Activated naive CD4-positive, alpha-beta T cell treated with anti-CD3 and anti-CD28 coated beads, Interleukin-2, amount 50 U/mL, for 24 hours (primary cell): ENCODE data around the gene RICTOR.

Source experiments
- H3K27ac Mint-ChIP-seq: one replicate; pipeline ENCODE4 v1.8.0; 2021; ENCODE audit warnings: mild to moderate bottlenecking, mixed read lengths
- H3K27me3 Mint-ChIP-seq: one replicate; pipeline ENCODE4 v1.8.0; 2021; ENCODE audit warnings: mixed read lengths
- H3K36me3 Mint-ChIP-seq: one replicate; pipeline ENCODE4 v1.8.0; 2021; ENCODE audit warnings: mixed read lengths
- H3K4me1 Mint-ChIP-seq: one replicate; pipeline ENCODE4 v1.8.0; 2021; ENCODE audit warnings: mixed read lengths
- H3K4me3 Mint-ChIP-seq: one replicate; pipeline ENCODE4 v1.8.0; 2021; ENCODE audit warnings: mild to moderate bottlenecking, mixed read lengths
- H3K9me3 Mint-ChIP-seq: one replicate; pipeline ENCODE4 v1.8.0; 2021; ENCODE audit warnings: mixed read lengths

Gene RICTOR

GRCh38 chr5:39104221-39104620 is 30.0 kb upstream of the RICTOR start:
- peak overlapping the region; percentile 79 for H3K27ac Mint-ChIP-seq
- H3K4me1 Mint-ChIP-seq, result peaks cover 53% of the 10 kb centered on the region
- H3K4me3 Mint-ChIP-seq, result no peak overlapping the region
- H3K9me3 Mint-ChIP-seq, result no peaks in the 10 kb centered on the region
- no peaks in the 10 kb centered on the region for H3K27me3 Mint-ChIP-seq
- peaks cover 22% of the 10 kb centered on the region for H3K36me3 Mint-ChIP-seq

- peak overlapping the region; percentile 71 for H3K27ac Mint-ChIP-seq
- H3K4me1 Mint-ChIP-seq, result peaks cover 53% of the 10 kb centered on the region
- H3K4me3 Mint-ChIP-seq, result no peak overlapping the region
- H3K9me3 Mint-ChIP-seq, result no peaks in the 10 kb centered on the region
- peaks cover 21% of the 10 kb centered on the region for H3K36me3 Mint-ChIP-seq
- H3K27me3 Mint-ChIP-seq, result no peaks in the 10 kb centered on the region
Observed at GRCh38 chr5:39102684-39103155, 28.5 kb upstream of the RICTOR start.

DNA sequence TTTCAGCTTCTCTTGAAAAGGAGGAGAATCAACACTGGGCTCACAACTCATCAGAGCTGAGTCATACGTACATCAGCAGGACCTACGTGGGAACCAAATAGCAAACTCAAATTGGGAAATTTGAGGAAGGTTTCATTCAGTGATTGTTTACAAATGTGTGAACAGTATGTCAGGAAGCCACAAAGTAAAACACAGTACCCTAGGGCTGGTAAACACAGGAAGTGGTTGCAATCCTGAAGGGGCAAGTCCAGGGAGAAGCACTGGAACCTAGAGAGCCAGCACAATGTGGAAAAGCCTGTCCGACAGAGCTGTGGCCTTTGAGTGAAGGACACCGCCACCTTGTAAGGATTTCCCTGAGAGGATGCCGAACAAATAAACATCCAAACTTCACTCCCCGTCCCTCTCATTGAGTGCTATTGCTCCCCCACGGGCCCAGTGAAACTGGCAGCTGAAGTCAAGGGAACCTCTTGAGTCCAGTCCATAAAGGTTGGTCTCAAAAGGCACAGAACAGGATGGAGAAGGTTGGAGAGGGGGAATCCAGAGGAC is 26.7 kb upstream of the RICTOR start:
- no peaks in the 10 kb centered on the region for H3K27me3 Mint-ChIP-seq
- peak overlapping the region; percentile 56 for H3K27ac Mint-ChIP-seq
- no peaks in the 10 kb centered on the region for H3K9me3 Mint-ChIP-seq
- peaks cover 18% of the 10 kb centered on the region for H3K36me3 Mint-ChIP-seq
- H3K4me3 Mint-ChIP-seq, result no peak overlapping the region
- peaks cover 53% of the 10 kb centered on the region for H3K4me1 Mint-ChIP-seq

DNA sequence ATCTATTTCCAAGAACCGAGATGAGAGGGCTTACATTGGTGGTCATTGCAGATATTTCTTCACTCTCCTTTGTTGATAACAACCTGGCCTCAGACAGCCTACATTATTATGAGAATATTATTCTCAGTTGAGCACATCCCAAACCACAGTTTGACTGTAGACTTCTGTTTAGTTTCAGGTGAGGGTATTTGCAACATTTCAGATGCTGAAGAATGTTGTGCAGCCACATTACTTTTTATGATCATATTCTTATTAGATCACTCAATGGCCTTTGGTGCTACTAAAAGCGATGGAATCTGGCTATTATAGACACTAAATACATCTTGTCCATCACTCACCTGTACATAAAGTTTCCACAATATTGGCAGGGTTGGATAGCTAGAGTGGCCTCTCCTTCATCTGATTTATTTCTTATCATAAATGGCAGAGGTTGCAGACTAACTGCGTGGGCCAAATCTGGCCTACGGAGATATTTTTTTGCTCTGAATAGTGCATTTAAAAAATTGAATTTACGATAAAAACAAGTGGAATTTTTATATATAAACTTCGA is 26.2 kb upstream of the RICTOR start:
- no peaks in the 10 kb centered on the region for H3K27me3 Mint-ChIP-seq
- peaks cover 18% of the 10 kb centered on the region for H3K36me3 Mint-ChIP-seq
- peaks cover 53% of the 10 kb centered on the region for H3K4me1 Mint-ChIP-seq
- H3K4me3 Mint-ChIP-seq, result no peak overlapping the region
- no peaks in the 10 kb centered on the region for H3K9me3 Mint-ChIP-seq
- peak overlapping the region; percentile 14 for H3K27ac Mint-ChIP-seq

DNA sequence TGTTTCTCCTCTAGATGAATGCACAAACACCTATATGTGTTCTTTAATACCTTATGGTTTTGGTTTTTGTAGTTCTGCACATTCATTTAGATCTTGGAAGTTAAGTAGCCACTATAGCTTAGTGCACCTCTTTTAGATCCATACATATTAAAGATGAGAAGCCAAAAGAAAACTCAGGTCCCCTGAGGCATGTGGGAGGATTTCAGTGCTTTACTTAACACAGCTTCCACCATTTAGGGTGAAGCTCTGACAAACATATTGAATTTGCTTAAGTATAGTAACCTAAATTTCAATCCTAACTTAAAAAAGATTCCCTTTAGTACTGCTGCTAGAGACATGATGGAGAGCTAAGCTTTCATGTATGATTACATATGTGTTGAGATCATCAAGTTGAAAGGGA is 25.6 kb upstream of the RICTOR start:
- H3K36me3 Mint-ChIP-seq, result peaks cover 18% of the 10 kb centered on the region

GRCh38 chr5:39093352-39093751 is 19.2 kb upstream of the RICTOR start:
- Mint-ChIP-seq H3K4me3 (no peak overlapping the region), H3K36me3 (no peaks in the 10 kb centered on the region), H3K9me3 (peaks cover 6% of the 10 kb centered on the region)

More for the DNA sequence above, 25.6 kb upstream of the RICTOR start:
- Mint-ChIP-seq H3K27me3 (no peaks in the 10 kb centered on the region), H3K4me1 (peaks cover 53% of the 10 kb centered on the region), H3K27ac (peak overlapping the region; percentile 26), H3K4me3 (peak overlapping the region; percentile 19), H3K9me3 (no peaks in the 10 kb centered on the region)

DNA sequence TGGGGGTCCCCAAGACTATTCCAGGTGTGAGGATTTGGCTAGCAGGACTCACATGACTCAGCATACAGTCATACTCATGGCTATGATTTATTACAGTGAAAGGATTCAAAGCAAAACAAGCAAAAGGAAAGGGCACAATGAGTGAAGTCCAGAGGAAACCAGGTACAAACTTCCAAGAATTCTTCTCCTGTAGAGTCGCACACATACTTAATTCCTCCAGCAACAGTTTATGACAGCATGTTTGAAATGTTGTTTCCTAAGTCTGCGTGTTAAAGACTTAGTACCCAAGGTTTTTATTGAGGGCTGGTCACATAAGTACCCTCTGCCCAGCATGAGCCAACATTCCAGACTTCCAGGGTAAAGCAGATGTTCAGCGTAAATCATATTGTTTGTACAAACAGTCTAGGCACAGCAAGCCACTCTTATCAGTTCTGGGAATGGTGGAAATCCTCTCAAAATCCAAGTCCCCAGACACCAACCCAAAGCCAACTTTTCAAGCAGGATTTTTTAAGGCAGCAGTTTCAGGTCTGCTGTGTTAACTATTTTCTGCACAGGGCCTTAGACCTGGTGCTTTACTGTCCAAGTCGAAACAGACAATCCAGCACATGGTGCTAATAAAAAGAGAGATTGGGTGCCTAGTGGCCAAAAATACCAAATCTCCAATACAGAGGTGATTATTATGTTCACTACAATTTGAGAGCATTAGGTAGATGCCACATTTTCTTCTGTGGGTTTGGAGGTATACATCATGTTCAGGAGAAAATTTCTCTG is 18.6 kb upstream of the RICTOR start:
- Mint-ChIP-seq H3K4me1 (no peaks in the 10 kb centered on the region), H3K9me3 (peaks cover 6% of the 10 kb centered on the region), H3K27ac (no peak overlapping the region), H3K36me3 (no peaks in the 10 kb centered on the region), H3K4me3 (no peak overlapping the region), H3K27me3 (peaks cover 5% of the 10 kb centered on the region)

More at GRCh38 chr5:39093352-39093751, 19.2 kb upstream of the RICTOR start:
- H3K27me3 Mint-ChIP-seq, result peaks cover 5% of the 10 kb centered on the region
- no peaks in the 10 kb centered on the region for H3K4me1 Mint-ChIP-seq
- no peak overlapping the region for H3K27ac Mint-ChIP-seq

GRCh38 chr5:39091940-39092580 is 17.9 kb upstream of the RICTOR start:
- H3K27me3 Mint-ChIP-seq, result peaks cover 5% of the 10 kb centered on the region
- peaks cover 6% of the 10 kb centered on the region for H3K9me3 Mint-ChIP-seq

DNA sequence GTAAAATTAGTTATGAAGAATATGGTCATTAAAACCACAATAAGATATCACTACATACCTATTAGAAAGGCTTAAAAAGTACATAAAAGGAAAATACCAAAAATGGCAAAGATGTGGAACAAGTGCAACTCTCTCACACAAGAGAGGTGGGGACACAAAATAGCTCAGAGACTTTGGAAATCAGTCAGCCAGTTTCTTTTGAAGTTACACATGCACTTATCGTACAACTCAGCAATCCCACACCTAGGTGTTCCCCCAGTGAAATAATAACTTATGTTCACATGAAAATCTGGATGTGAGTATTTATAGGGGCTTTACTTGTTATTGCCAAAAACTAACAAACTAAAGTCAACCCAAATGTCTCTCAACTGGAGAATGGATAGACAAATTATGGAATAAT is 9.8 kb upstream of the RICTOR start:
- Mint-ChIP-seq H3K9me3 (no peaks in the 10 kb centered on the region), H3K4me3 (no peak overlapping the region), H3K27me3 (peaks cover 23% of the 10 kb centered on the region), H3K36me3 (peaks cover 2% of the 10 kb centered on the region), H3K27ac (no peak overlapping the region), H3K4me1 (peaks cover 10% of the 10 kb centered on the region)

More at GRCh38 chr5:39091940-39092580, 17.9 kb upstream of the RICTOR start:
- Mint-ChIP-seq H3K4me3 (no peak overlapping the region), H3K27ac (no peak overlapping the region), H3K36me3 (no peaks in the 10 kb centered on the region), H3K4me1 (no peaks in the 10 kb centered on the region)

- peaks cover 10% of the 10 kb centered on the region for H3K4me1 Mint-ChIP-seq
- no peaks in the 10 kb centered on the region for H3K9me3 Mint-ChIP-seq
- peaks cover 2% of the 10 kb centered on the region for H3K36me3 Mint-ChIP-seq
- H3K27me3 Mint-ChIP-seq, result peaks cover 26% of the 10 kb centered on the region
- H3K27ac Mint-ChIP-seq, result no peak overlapping the region
- no peak overlapping the region for H3K4me3 Mint-ChIP-seq
Observed at GRCh38 chr5:39082995-39083394, 8.8 kb upstream of the RICTOR start.

GRCh38 chr5:39080597-39081204 is 6.5 kb upstream of the RICTOR start:
- peaks cover 33% of the 10 kb centered on the region for H3K27me3 Mint-ChIP-seq
- H3K4me1 Mint-ChIP-seq, result peaks cover 24% of the 10 kb centered on the region
- H3K9me3 Mint-ChIP-seq, result no peaks in the 10 kb centered on the region
- H3K4me3 Mint-ChIP-seq, result no peak overlapping the region
- H3K36me3 Mint-ChIP-seq, result no peaks in the 10 kb centered on the region
- H3K27ac Mint-ChIP-seq, result no peak overlapping the region

DNA sequence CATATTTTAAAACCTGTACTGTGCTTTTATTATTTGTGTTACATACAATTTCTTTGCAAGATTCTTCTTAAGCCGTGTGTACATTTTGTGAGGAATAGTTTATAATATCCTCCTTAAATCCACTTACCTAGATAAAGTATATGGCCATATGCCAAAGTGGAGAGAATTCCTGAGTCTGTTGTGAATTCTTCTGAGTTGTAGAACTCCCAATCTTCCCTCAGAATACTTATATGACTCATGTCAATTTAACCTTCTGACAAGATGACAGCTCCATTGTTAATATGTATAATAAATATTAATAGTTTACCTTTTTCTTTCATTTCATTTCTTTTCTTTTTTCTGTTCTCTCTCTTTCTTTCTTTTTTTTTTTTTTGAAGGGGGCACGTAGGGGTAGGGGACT is 6.0 kb upstream of the RICTOR start:
- Mint-ChIP-seq H3K27ac (no peak overlapping the region), H3K9me3 (no peaks in the 10 kb centered on the region), H3K4me1 (peaks cover 29% of the 10 kb centered on the region), H3K27me3 (peaks cover 32% of the 10 kb centered on the region), H3K36me3 (no peaks in the 10 kb centered on the region), H3K4me3 (no peak overlapping the region)

GRCh38 chr5:39079147-39079546 is 4.9 kb upstream of the RICTOR start:
- Mint-ChIP-seq H3K36me3 (no peaks in the 10 kb centered on the region), H3K4me1 (peaks cover 33% of the 10 kb centered on the region), H3K27me3 (peaks cover 30% of the 10 kb centered on the region), H3K27ac (no peak overlapping the region), H3K9me3 (no peaks in the 10 kb centered on the region), H3K4me3 (no peak overlapping the region)

GRCh38 chr5:39076757-39077728 is 2.8 kb upstream of the RICTOR start:
- peak overlapping the region; percentile 31 for H3K4me3 Mint-ChIP-seq
- H3K36me3 Mint-ChIP-seq, result peaks cover 2% of the 10 kb centered on the region
- peak overlapping the region; percentile 9 for H3K27ac Mint-ChIP-seq
- H3K27me3 Mint-ChIP-seq, result peaks cover 26% of the 10 kb centered on the region
- no peaks in the 10 kb centered on the region for H3K9me3 Mint-ChIP-seq
- peaks cover 33% of the 10 kb centered on the region for H3K4me1 Mint-ChIP-seq
